GM18499 (cell line): ENCODE data around the gene ATP13A2.

Source experiments
- ATAC-seq: cut with Tn5 transposase; IDR thresholded peaks from one replicate; pipeline ENCODE4 v1.9.1; 2021; ENCODE audit warnings: moderate number of reproducible peaks; ENCODE audit not compliant: insufficient read depth, unreplicated experiment

Gene ATP13A2

GRCh38 chr1:17033481-17033880 is 21.8 kb upstream of the ATP13A2 start:
- ATAC-seq: no peak

GRCh38 chr1:17032741-17033140 is 21.0 kb upstream of the ATP13A2 start:
- no peak for ATAC-seq

GRCh38 chr1:17031436-17031835 is 19.7 kb upstream of the ATP13A2 start:
- ATAC-seq: no peak

- no peak for ATAC-seq
Measured at GRCh38 chr1:17030206-17030605, 18.5 kb upstream of the ATP13A2 start.

GRCh38 chr1:17028662-17029188 is 17.0 kb upstream of the ATP13A2 start:
- ATAC-seq: no peak

- no peak for ATAC-seq
Measured at GRCh38 chr1:17027900-17028299, 16.2 kb upstream of the ATP13A2 start.

GRCh38 chr1:17027403-17027802 is 15.7 kb upstream of the ATP13A2 start:
- ATAC-seq: no peak

- no peak for ATAC-seq
Measured at GRCh38 chr1:17024721-17025120, 13.0 kb upstream of the ATP13A2 start.

- ATAC-seq: no peak
Measured at GRCh38 chr1:17023573-17023972, 11.8 kb upstream of the ATP13A2 start.

- no peak for ATAC-seq
Measured at GRCh38 chr1:17023102-17023501, 11.4 kb upstream of the ATP13A2 start.

- ATAC-seq: no peak
Measured at GRCh38 chr1:17021896-17022295, 10.2 kb upstream of the ATP13A2 start.

- no peak for ATAC-seq
Measured at GRCh38 chr1:17020502-17020901, 8.8 kb upstream of the ATP13A2 start.

- no peak for ATAC-seq
Measured at GRCh38 chr1:17018849-17019248, 7.1 kb upstream of the ATP13A2 start.

- no peak for ATAC-seq
Measured at GRCh38 chr1:17017435-17017834, 5.7 kb upstream of the ATP13A2 start.

GRCh38 chr1:17016317-17016661 is 4.6 kb upstream of the ATP13A2 start:
- no peak for ATAC-seq

- ATAC-seq: no peak
Measured at GRCh38 chr1:17014671-17015567, 3.2 kb upstream of the ATP13A2 start.

GRCh38 chr1:17013491-17014320 is 2.0 kb upstream of the ATP13A2 start:
- ATAC-seq: no peak

- no peak for ATAC-seq
Measured at GRCh38 chr1:17012775-17013490, 1.2 kb upstream of the ATP13A2 start.

- ATAC-seq: no peak
Measured at GRCh38 chr1:17011092-17011438, 663 bp downstream of the ATP13A2 start.

- ATAC-seq: no peak
Measured at GRCh38 chr1:17009706-17010105, 2.0 kb downstream of the ATP13A2 start.
